SK-N-SH treated with all-trans-retinoic acid at 6 μM for 48 hours (cell line): Measurements from ENCODE around the gene MYL3.

Source experiments
- CREB5 ChIP-seq: fragments of 250-450 bp; sonication (Bioruptor Pico); IDR thresholded peaks from 2 replicates; pipeline ENCODE4 v1.5.1; 2020; ENCODE audit warnings: low read depth, mild to moderate bottlenecking, moderate library complexity
- RARB ChIP-seq: fragments of 250-450 bp; sonication (Bioruptor Pico); IDR thresholded peaks from 2 replicates; pipeline ENCODE4 v1.8.0; 2021; ENCODE audit warnings: mild to moderate bottlenecking, moderate library complexity
- TF ChIP-seq, protein P1 (sequence below): fragments of 250-450 bp; sonication (Bioruptor Pico); IDR thresholded peaks from 2 replicates; pipeline ENCODE4 v1.8.0; 2020; ENCODE audit warnings: mild to moderate bottlenecking, moderate library complexity, borderline replicate concordance

DNA sequence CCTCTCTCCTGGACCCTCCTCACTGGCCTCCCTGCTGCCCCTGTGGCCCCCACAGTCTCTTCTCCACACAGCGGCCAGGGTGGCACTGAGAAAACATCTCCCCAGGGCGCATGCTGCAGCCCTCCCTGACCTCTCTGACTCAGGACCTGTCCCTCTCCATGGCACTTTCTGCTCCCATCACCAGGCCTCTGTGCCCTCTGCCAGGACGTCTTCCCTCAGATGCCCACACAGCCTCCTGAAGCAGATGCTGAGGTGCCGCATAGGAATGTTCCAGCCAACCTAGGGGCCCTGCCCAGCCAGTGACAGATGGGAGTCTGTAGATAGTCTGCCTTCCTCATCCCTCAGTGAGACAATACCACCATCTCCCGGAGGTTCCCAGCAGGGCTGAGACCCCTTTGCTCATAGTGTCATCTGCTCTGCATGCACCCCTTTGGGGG is 8.7 kb downstream of the MYL3 start:
- TF ChIP-seq, protein P1, sequence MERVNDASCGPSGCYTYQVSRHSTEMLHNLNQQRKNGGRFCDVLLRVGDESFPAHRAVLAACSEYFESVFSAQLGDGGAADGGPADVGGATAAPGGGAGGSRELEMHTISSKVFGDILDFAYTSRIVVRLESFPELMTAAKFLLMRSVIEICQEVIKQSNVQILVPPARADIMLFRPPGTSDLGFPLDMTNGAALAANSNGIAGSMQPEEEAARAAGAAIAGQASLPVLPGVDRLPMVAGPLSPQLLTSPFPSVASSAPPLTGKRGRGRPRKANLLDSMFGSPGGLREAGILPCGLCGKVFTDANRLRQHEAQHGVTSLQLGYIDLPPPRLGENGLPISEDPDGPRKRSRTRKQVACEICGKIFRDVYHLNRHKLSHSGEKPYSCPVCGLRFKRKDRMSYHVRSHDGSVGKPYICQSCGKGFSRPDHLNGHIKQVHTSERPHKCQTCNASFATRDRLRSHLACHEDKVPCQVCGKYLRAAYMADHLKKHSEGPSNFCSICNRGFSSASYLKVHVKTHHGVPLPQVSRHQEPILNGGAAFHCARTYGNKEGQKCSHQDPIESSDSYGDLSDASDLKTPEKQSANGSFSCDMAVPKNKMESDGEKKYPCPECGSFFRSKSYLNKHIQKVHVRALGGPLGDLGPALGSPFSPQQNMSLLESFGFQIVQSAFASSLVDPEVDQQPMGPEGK (CRISPR knock-in tag) = no peak
- TF ChIP-seq CREB5 (CRISPR knock-in tag) = no peak
- no peak for TF ChIP-seq RARB (CRISPR knock-in tag)
